GM23338 (cell line): ENCODE results near the gene CHST11. TPM values are rescaled to one million over a fixed set of nuclear protein-coding genes. Genes with fewer than 3 reads are reported as not detected.

ENCODE experiments used
- ATAC-seq: fragments of 200-7000 bp; cut with Tn5 transposase; 3 replicates; pipeline ENCODE4 v1.9.1; 2020
- DNase-seq: peaks from one replicate; pipeline ENCODE4 v3.0.0-alpha.2; 2015; ENCODE audit warnings: low spot score
- H2AFZ ChIP-seq: fragments of 200-600 bp; sonication (generic); 2 replicates; pipeline ENCODE4 v1.8.0; 2016; ENCODE audit warnings: antibody characterized with exemption, mild to moderate bottlenecking, moderate library complexity
- H3F3A ChIP-seq: fragments of 200-600 bp; sonication (generic); replicated peaks from 2 replicates; pipeline ENCODE4 v1.8.0; 2017; ENCODE audit warnings: antibody characterized with exemption, mixed run types, low read depth
- H3K27ac ChIP-seq: fragments of 200-600 bp; sonication (generic); 2 replicates; pipeline ENCODE4 v1.6.1; 2016; ENCODE audit warnings: low read depth
- H3K27me3 ChIP-seq: fragments of 200-600 bp; sonication (generic); 2 replicates; pipeline ENCODE4 v1.8.0; 2016; ENCODE audit warnings: mild to moderate bottlenecking, mixed run types, moderate library complexity; ENCODE audit not compliant: insufficient read depth
- H3K36me3 ChIP-seq: fragments of 200-600 bp; sonication (generic); 2 replicates; pipeline ENCODE4 v1.8.0; 2016; ENCODE audit warnings: mild to moderate bottlenecking; ENCODE audit not compliant: insufficient read depth
- H3K4me1 ChIP-seq: fragments of 200-600 bp; sonication (generic); 2 replicates; pipeline ENCODE4 v1.8.0; 2016; ENCODE audit warnings: mild to moderate bottlenecking, moderate library complexity; ENCODE audit not compliant: insufficient read depth
- H3K4me2 ChIP-seq: fragments of 200-600 bp; sonication (generic); 2 replicates; pipeline ENCODE4 v1.7.1; 2017; ENCODE audit warnings: mixed run types
- H3K4me3 ChIP-seq: fragments of 200-600 bp; sonication (generic); 2 replicates; pipeline ENCODE4 v1.6.1; 2016; ENCODE audit warnings: mixed run types
- H3K79me2 ChIP-seq: fragments of 200-600 bp; sonication (generic); replicated peaks from 2 replicates; pipeline ENCODE4 v1.8.0; 2017; ENCODE audit warnings: mild to moderate bottlenecking; ENCODE audit not compliant: insufficient read depth
- H3K9me2 ChIP-seq: fragments of 200-600 bp; sonication (generic); 2 replicates; pipeline ENCODE4 v1.8.0; 2017; ENCODE audit not compliant: insufficient read depth
- H4K20me1 ChIP-seq: fragments of 200-600 bp; sonication (generic); replicated peaks from 2 replicates; pipeline ENCODE4 v1.8.0; 2017; ENCODE audit warnings: mild to moderate bottlenecking; ENCODE audit not compliant: insufficient read depth
- H3K27ac Mint-ChIP-seq: 2 replicates; pipeline ENCODE4 v1.8.0; 2020; ENCODE audit warnings: inconsistent platforms, mild to moderate bottlenecking, moderate library complexity, mixed read lengths
- H3K27me3 Mint-ChIP-seq: 3 replicates; pipeline ENCODE4 v1.8.0; 2022; ENCODE audit warnings: low read depth, mild to moderate bottlenecking, moderate library complexity, mixed read lengths, inconsistent platforms; ENCODE audit not compliant: insufficient read depth, poor library complexity
- H3K36me3 Mint-ChIP-seq: 3 replicates; pipeline ENCODE4 v1.8.0; 2021; ENCODE audit warnings: low read depth, mild to moderate bottlenecking, inconsistent platforms, moderate library complexity, mixed read lengths
- H3K4me1 Mint-ChIP-seq: 3 replicates; pipeline ENCODE4 v1.8.0; 2020; ENCODE audit warnings: mild to moderate bottlenecking, inconsistent platforms, mixed read lengths
- H3K4me3 Mint-ChIP-seq: 3 replicates; pipeline ENCODE4 v1.8.0; 2021; ENCODE audit warnings: moderate library complexity, mild to moderate bottlenecking, inconsistent platforms, mixed read lengths
- H3K9me3 Mint-ChIP-seq: 3 replicates; pipeline ENCODE4 v1.8.0; 2020; ENCODE audit warnings: moderate library complexity, mild to moderate bottlenecking, inconsistent platforms, mixed read lengths
- CREB1 ChIP-seq: fragments of 250-450 bp; sonication (Bioruptor Pico); IDR thresholded peaks from 2 replicates; pipeline ENCODE4 v1.5.0; 2020; ENCODE audit warnings: low read depth, mild to moderate bottlenecking, moderate library complexity
- CTCF ChIP-seq, 2 experiments: fragments of 200-600 bp in 1 of 2; sonication (generic) in 1 of 2; conservative IDR thresholded peaks; 2 replicates each; pipeline versions ENCODE4 v1.5.1 to v1.6.1; 2016 to 2017; ENCODE audit warnings: antibody characterized with exemption in 2 of 2, low read depth in 2 of 2, mild to moderate bottlenecking in 2 of 2, moderate library complexity in 1 of 2
- ETS1 ChIP-seq: IDR thresholded peaks from 2 replicates; pipeline ENCODE4 v1.6.1; 2016; ENCODE audit warnings: antibody characterized with exemption
- EZH2 ChIP-seq: fragments of 200-600 bp; sonication (generic); IDR thresholded peaks from one replicate; pipeline ENCODE4 v1.8.0; 2017; ENCODE audit warnings: antibody characterized with exemption, mild to moderate bottlenecking, low read depth; ENCODE audit not compliant: unreplicated experiment
- EZH2phosphoT487 ChIP-seq: fragments of 200-600 bp; sonication (generic); IDR thresholded peaks from one replicate; pipeline ENCODE4 v1.8.1; 2018; ENCODE audit warnings: antibody characterized with exemption; ENCODE audit not compliant: unreplicated experiment
- JUNB ChIP-seq: IDR thresholded peaks from one replicate; pipeline ENCODE4 v1.6.1; 2016; ENCODE audit warnings: antibody characterized with exemption; ENCODE audit not compliant: unreplicated experiment
- NANOG ChIP-seq: IDR thresholded peaks from 2 replicates; pipeline ENCODE4 v1.6.1; 2016; ENCODE audit warnings: antibody characterized with exemption, borderline replicate concordance
- POLR2AphosphoS5 ChIP-seq: IDR thresholded peaks from 2 replicates; pipeline ENCODE4 v1.6.1; 2016; ENCODE audit warnings: antibody characterized with exemption, low read depth
- REST ChIP-seq: IDR thresholded peaks from one replicate; pipeline ENCODE4 v1.6.1; 2018; ENCODE audit warnings: antibody characterized with exemption; ENCODE audit not compliant: unreplicated experiment
- STAT1 ChIP-seq: IDR thresholded peaks from one replicate; pipeline ENCODE4 v1.6.1; 2016; ENCODE audit warnings: antibody characterized with exemption; ENCODE audit not compliant: unreplicated experiment
- ZNF114 ChIP-seq: fragments of 250-450 bp; sonication (Bioruptor Pico); IDR thresholded peaks from 2 replicates; pipeline ENCODE4 v1.5.0; 2020; ENCODE audit warnings: mild to moderate bottlenecking, moderate library complexity
- ZNF331 ChIP-seq: fragments of 250-450 bp; sonication (Bioruptor Pico); IDR thresholded peaks from 2 replicates; pipeline ENCODE4 v1.5.0; 2020; ENCODE audit warnings: low read depth, mild to moderate bottlenecking, moderate library complexity
- polyA plus RNA-seq: library from polyadenylated mRNA; unstranded; fragments of >200 nt; fragmentation: Nextera tagmentation; extraction: Ambion mirVana; gene quantifications from 2 replicates; pipeline ENCODE4 v1.2.1, GENCODE V29; 2016
- total RNA-seq: library from RNA; depleted of rRNA; stranded (reverse); fragments of >200 nt; shearing (Covaris generic); gene quantifications from 2 replicates; pipeline ENCODE4 v1.2.3, GENCODE V29; 2014

CHST11 gene
- total and polyA plus RNA-seq, 2 experiments from 2014 or later, result 7.7 to 25.7 TPM

- no peak for TF ChIP-seq ZNF114
- TF ChIP-seq ZNF331, result no peak
- no peak for TF ChIP-seq STAT1
- no peak for TF ChIP-seq CTCF (conservative IDR thresholded peaks at IDR 0.05; ENCODE audit: low read depth in 2 of 2)
- TF ChIP-seq EZH2phosphoT487, result no peak
- no peak for TF ChIP-seq NANOG
- no peak for TF ChIP-seq POLR2AphosphoS5
- no peak for TF ChIP-seq ETS1
- TF ChIP-seq EZH2, result no peak
- no peak for TF ChIP-seq JUNB
- TF ChIP-seq CREB1 (CRISPR knock-in tag), result no peak
Observed at GRCh38 chr12:104570174-104570907, 113.6 kb downstream of the CHST11 start (continued).

- no peaks in the 10 kb centered on the region for H3K9me3 Mint-ChIP-seq
- H3K4me3 Mint-ChIP-seq, result no peak overlapping the region
- H3K4me1 ChIP-seq, result no peaks in the 10 kb centered on the region
- H2AFZ ChIP-seq, result no peak overlapping the region
- no peak overlapping the region for H3K27ac ChIP-seq
- H3K27me3 Mint-ChIP-seq, result peaks cover 4% of the 10 kb centered on the region
- no peaks in the 10 kb centered on the region for H3K9me2 ChIP-seq
- no peaks in the 10 kb centered on the region; the same call in none of the 2 replicates for H4K20me1 ChIP-seq
- ATAC-seq (no peak), DNase-seq (no peak)
- no peak overlapping the region for H3K4me2 ChIP-seq
- H3K27me3 ChIP-seq, result no peaks in the 10 kb centered on the region
- H3F3A ChIP-seq, result no peaks in the 10 kb centered on the region
- no peak overlapping the region for H3K4me3 ChIP-seq
- H3K36me3 ChIP-seq, result no peaks in the 10 kb centered on the region
- H3K4me1 Mint-ChIP-seq, result no peaks in the 10 kb centered on the region
- no peaks in the 10 kb centered on the region for H3K79me2 ChIP-seq
- H3K27ac Mint-ChIP-seq, result no peak overlapping the region
- H3K36me3 Mint-ChIP-seq, result peaks cover 4% of the 10 kb centered on the region; the same call in 2 of the 3 replicates
- no peak for TF ChIP-seq ZNF331
- no peak for TF ChIP-seq STAT1
- no peak for TF ChIP-seq CTCF (conservative IDR thresholded peaks at IDR 0.05; ENCODE audit: low read depth in 2 of 2)
- TF ChIP-seq JUNB, result no peak
- no peak for TF ChIP-seq CREB1 (CRISPR knock-in tag)
- TF ChIP-seq REST, result no peak
- no peak for TF ChIP-seq NANOG
- no peak for TF ChIP-seq ZNF114
- no peak for TF ChIP-seq POLR2AphosphoS5
Observed at GRCh38 chr12:104571328-104571727, 114.6 kb downstream of the CHST11 start.
